Bronchial epithelial cell (primary cell): ENCODE data around the gene ZNF559. TPM values are rescaled to one million over a fixed set of nuclear protein-coding genes. Genes with fewer than 3 reads are reported as not detected.
A peak's percentile ranks its signal among the peaks of the same experiment; 100 is the strongest.
"Not testable (repeated sequence)": the region's sequence is repeated elsewhere in the genome, so short reads cannot be mapped to it uniquely, and the experiment has no call there.

Experiments
- DNase-seq: peaks from one replicate; pipeline ENCODE4 v3.0.0-alpha.2; 2010; ENCODE audit warnings: low read depth
- FAIRE-seq: peaks from 2 replicates; lab custom pipeline; 2011; peaks lifted over from hg19 to GRCh38; lab: Jason Lieb, UNC
- H3K27me3 ChIP-seq: 2 replicates; pipeline ENCODE4 v1.5.1; 2011; ENCODE audit warnings: low read length; ENCODE audit not compliant: control insufficient read depth, insufficient read depth
- H3K36me3 ChIP-seq: 2 replicates; pipeline ENCODE4 v1.5.1; 2011; ENCODE audit warnings: low read length; ENCODE audit not compliant: control insufficient read depth, insufficient read depth
- H3K4me3 ChIP-seq: 2 replicates; pipeline ENCODE4 v1.5.1; 2011; ENCODE audit warnings: mild to moderate bottlenecking, low read depth, low read length, control low read depth
- total RNA-seq: library from RNA; depleted of rRNA; stranded (reverse); fragments of >200 nt; gene quantifications from 2 replicates; pipeline ENCODE4 v1.2.1, GENCODE V29; 2014
- TF ChIP-seq, protein P1 (sequence below): IDR thresholded peaks from 2 replicates; pipeline ENCODE4 v1.5.1; 2011; ENCODE audit warnings: mild to moderate bottlenecking, moderate library complexity, low read length, control low read depth, inconsistent platforms; ENCODE audit not compliant: insufficient read depth, severe bottlenecking

The ZNF559 gene
- total RNA-seq = 10.8 and 12.1 TPM in 2 replicates

- TF ChIP-seq, protein P1, sequence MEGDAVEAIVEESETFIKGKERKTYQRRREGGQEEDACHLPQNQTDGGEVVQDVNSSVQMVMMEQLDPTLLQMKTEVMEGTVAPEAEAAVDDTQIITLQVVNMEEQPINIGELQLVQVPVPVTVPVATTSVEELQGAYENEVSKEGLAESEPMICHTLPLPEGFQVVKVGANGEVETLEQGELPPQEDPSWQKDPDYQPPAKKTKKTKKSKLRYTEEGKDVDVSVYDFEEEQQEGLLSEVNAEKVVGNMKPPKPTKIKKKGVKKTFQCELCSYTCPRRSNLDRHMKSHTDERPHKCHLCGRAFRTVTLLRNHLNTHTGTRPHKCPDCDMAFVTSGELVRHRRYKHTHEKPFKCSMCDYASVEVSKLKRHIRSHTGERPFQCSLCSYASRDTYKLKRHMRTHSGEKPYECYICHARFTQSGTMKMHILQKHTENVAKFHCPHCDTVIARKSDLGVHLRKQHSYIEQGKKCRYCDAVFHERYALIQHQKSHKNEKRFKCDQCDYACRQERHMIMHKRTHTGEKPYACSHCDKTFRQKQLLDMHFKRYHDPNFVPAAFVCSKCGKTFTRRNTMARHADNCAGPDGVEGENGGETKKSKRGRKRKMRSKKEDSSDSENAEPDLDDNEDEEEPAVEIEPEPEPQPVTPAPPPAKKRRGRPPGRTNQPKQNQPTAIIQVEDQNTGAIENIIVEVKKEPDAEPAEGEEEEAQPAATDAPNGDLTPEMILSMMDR = peak; percentile 29
- Histone ChIP-seq H3K36me3 (peaks cover 1% of the 10 kb centered on the region), H3K4me3 (peak within 1 kb of the TSS; percentile 67), H3K27me3 (no peaks in the 10 kb centered on the region)
- DNase-seq (peak; percentile 86), FAIRE-seq (no peak)
Measured at GRCh38 chr19:9323919-9324583, at the start of gene ZNF559. Gene ZNF559 (plus strand): TSS chr19:9324179. CDS start chr19:9338550, 14,371 bp downstream.

- not testable (repeated sequence) for H3K36me3 ChIP-seq, H3K27me3 ChIP-seq, DNase-seq, FAIRE-seq, H3K4me3 ChIP-seq
Measured at GRCh38 chr19:9283485-9283884, 40.5 kb upstream of the ZNF559 start.

DNA sequence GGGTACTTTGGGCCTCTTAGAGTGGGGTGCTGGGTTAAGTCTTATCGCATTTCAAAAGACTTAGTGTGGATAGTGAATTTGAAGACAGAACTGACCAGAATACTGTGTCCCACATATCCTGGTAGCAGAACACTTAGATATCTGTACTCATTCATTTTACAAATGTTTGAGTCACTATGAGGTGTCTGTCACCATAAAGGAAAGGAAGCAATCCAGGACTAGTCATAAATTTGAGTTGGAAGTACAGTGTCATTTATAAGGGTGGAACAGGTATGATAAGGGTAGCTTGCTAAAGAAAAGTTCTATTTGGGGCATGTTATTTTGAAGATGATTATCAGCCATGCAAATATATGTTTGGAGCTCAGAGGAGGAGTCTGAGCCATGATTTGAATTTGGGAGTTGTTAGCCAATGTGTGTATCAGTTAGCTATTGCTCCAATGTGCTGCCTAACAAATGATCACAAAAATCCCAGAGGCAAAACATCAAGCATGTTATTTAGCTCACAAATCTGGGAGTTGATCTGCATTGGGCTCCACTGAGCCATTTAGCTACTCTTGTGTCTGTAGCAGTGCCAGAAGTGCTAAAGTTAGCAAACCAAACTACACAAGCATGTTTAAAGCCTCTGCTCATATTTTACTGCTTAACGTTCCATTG is 34.6 kb upstream of the ZNF559 start:
- TF ChIP-seq, protein P1 = no peak
- H3K4me3 ChIP-seq = no peak overlapping the region
- H3K36me3 ChIP-seq = peaks cover 2% of the 10 kb centered on the region
- no peak for FAIRE-seq
- H3K27me3 ChIP-seq = no peaks in the 10 kb centered on the region
- no peak for DNase-seq

DNA sequence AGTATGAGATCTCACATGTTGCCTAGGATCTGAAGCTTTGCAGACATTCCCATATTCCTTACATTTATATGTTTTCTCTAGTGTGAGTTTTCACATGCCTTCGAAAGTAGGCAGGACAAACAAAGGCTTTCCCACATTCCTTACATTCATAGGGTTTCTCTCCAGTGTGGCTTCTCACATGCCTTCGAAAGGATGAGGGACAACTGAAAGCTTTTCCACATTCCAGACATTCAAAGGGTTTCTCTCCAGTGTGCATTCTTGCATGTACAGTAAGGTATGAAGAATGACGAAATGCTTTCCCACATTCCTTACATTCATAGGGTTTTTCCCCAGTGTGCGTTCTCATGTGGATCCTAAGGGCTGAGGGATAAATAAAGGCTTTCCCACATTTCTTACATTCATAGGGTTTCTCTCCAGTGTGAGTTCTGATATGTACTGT is 28.5 kb upstream of the ZNF559 start:
- H3K27me3 ChIP-seq = no peaks in the 10 kb centered on the region
- DNase-seq (no peak), FAIRE-seq (peak; percentile 92)
- no peak overlapping the region for H3K4me3 ChIP-seq
- TF ChIP-seq, protein P1 = no peak
- H3K36me3 ChIP-seq = peaks cover 12% of the 10 kb centered on the region

DNA sequence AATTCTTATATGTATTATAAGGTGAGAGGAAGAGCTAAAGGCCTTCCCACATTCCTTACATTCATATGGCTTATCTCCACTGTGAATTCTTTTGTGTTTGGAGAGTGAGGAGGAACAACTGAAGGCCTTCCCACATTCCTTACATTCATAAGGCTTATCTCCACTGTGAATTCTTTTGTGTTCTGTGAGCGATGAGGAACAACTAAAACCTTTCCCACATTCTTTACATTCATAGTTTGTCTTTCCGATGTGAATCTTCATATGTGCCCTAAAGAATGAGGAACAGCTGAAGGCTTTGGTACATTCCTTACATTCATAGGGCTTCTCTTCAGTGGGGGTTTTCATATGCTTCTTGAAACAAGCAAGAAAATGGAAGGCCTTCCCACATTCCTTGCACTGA is 27.6 kb upstream of the ZNF559 start:
- no peak for DNase-seq
- H3K4me3 ChIP-seq = no peak overlapping the region
- FAIRE-seq = no peak
- H3K27me3 ChIP-seq = no peaks in the 10 kb centered on the region
- H3K36me3 ChIP-seq = peaks cover 15% of the 10 kb centered on the region
- TF ChIP-seq, protein P1 = no peak

DNA sequence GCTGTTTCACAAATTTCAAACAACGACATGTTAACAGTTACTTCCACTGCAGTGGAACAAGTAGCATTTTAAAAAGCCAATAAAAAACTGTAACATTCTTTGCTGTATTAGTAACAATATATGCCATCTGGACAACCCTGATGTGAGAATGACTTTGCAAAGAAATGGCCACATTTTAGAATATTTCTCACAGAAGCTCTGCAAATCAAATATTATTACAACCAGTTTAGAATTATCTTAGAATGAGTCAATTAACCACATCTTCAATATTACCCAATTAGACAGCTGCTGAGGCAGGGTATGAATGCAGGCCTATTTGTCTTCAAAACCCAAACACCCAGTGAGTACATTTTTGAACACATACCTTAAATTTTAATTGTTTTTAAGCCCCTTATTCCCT is 17.5 kb upstream of the ZNF559 start:
- Histone ChIP-seq H3K4me3 (no peak overlapping the region), H3K27me3 (no peaks in the 10 kb centered on the region), H3K36me3 (peaks cover 9% of the 10 kb centered on the region)
- FAIRE-seq = no peak
- TF ChIP-seq, protein P1 = no peak
- peak; percentile 17 for DNase-seq
